GM18520 (cell line): Measurements from ENCODE around the gene PSRC1.
"Not testable (repeated sequence)": the region's sequence is repeated elsewhere in the genome, so short reads cannot be mapped to it uniquely, and the experiment has no call there.

Source experiments
- ATAC-seq: cut with Tn5 transposase; IDR thresholded peaks from one replicate; pipeline ENCODE4 v1.9.1; 2021; ENCODE audit not compliant: unreplicated experiment

Gene PSRC1

DNA sequence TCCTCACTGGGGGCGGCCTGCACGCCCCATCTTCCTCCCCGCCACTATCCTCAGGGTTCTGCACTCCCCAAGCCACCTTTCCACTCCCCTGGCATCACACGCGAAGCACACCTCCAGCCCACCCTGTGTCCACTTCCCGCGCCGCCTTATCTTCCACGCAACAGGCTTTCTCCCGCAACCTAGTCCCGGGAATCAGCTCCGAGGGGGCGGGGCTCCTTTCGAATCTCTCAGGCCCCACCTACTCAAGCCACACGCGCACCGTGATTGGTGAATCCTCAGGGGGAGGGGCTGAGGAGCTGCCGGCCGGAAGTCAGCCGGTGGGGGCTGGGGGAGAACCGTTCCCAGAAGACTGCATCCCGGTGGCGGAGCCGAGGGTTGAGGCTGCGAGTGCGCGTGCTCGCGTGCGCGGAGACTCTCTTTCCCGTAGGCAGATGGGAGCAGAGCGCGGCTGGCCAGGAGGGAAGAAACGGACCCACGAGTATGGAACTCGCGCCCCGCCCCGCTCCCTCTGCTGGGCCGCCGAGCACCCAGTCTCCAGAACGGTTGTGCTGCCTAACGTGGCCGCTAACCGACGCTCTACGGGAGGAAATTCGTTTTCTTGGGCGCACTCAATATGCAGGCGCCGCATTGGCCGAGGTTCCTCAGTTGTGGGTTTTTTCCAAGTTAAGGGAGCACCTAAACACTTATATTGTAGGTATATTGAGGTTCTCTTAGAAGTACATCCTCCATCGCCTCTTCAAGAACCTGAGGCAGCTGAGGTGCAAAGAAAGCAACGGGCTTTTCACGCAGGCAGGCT lies at the start of gene PSRC1:
PSRC1 (minus strand) TSS at position 194 of the 796 bp plus-strand sequence.
- ATAC-seq, result peak; percentile 84

DNA sequence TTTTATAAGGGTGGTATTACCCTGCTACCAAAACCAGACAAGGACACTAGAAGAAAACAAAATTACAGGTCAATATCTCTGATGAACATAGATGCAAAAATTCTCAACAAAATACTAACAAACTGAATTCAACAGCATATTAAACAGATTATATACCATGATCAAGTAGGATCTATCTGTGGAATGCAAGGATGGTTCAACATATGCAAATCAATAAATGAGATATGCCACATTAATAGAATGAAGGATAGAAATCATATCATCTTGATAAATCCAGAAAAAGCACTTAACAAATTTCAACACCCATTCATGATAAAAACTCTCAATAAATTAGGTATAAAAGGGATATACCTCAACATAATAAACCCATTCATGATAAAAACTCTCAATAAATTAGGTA lies 48.2 kb upstream of the PSRC1 start:
- ATAC-seq, result no peak

DNA sequence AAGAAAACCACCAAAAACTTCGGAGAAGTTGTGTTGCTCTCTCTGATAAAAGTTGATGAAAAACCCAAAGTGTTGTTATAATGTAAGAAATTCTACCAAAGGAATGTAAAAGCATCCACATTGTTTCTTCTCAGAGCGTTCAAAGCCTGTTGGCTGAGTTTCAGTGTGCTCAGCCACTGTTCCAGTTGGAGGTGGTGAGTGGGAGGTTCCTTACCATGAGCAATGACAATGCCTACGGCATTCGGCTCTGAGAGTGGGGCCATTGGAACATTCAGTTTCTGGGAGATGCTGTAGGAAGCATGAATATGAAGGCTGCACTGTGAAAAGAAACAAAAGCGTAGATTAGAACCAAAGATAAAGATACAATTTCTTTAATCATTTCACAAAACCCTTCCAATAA lies 44.3 kb upstream of the PSRC1 start:
- ATAC-seq, result no peak

GRCh38 chr1:109322974-109323373 lies 40.0 kb upstream of the PSRC1 start:
- ATAC-seq, result no peak

DNA sequence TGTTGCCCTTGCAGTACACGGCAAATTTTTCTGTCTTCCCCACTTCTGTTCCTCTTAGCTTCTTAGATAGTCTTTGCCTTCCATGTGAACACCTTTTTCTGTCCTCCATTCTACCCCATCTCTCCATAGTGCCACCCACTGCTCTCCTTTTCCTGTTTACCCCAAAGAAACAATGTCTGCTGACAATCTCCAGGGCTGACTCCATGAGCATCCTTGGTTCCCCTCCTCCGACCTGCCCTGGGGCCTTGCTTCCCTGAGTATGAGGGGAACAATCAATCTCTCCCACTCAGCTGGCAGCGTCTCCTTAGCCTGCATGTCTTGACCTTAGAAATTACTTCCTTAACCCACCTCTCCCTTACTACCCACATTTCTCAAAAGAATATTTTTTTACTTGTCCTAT lies 36.2 kb upstream of the PSRC1 start:
- ATAC-seq, result no peak

GRCh38 chr1:109316506-109316905 lies 33.6 kb upstream of the PSRC1 start:
- no peak for ATAC-seq

DNA sequence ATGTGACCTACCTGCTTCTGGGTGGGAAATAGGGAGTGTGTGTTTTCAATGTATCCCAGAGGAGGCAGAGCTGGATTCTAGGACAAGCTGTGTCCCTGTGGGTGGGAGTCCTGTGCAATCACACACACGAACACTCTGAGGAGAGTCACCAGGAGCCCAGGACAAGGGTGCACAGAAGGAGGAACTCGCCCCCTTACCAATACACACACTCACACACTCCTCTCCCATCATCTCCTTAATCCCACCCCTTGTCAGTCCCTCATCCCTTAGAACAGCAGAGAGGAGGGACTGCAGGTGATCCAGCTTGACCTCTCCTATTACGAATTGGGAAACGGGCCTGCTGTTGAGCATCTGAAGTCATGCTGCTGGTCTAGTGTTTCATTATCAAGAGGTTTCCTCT lies 32.3 kb upstream of the PSRC1 start:
- no peak for ATAC-seq

DNA sequence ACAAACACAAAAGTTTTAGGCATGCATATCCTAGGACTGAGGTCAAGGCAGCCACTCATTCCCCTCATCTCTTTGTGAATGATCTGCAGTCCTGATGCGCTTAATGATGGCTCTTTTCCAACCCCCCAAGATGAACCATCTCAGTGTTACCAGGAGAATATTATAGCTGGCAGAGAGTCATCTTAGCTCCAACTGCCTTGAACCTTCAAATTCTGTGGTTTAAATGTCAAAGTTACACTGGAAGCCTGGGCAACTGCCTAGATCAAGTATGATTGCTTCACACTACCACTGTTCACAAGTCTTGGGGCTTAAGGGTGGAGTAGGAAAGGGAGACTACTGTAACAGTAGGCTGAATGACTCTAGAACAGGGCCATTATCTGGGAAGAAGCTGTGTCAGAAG lies 31.9 kb upstream of the PSRC1 start:
- no peak for ATAC-seq

GRCh38 chr1:109312978-109313775 lies 30.2 kb upstream of the PSRC1 start:
- no peak for ATAC-seq

GRCh38 chr1:109312246-109312645 lies 29.3 kb upstream of the PSRC1 start:
- no peak for ATAC-seq

- ATAC-seq, result no peak
Observed at GRCh38 chr1:109309347-109309746, 26.4 kb upstream of the PSRC1 start.

DNA sequence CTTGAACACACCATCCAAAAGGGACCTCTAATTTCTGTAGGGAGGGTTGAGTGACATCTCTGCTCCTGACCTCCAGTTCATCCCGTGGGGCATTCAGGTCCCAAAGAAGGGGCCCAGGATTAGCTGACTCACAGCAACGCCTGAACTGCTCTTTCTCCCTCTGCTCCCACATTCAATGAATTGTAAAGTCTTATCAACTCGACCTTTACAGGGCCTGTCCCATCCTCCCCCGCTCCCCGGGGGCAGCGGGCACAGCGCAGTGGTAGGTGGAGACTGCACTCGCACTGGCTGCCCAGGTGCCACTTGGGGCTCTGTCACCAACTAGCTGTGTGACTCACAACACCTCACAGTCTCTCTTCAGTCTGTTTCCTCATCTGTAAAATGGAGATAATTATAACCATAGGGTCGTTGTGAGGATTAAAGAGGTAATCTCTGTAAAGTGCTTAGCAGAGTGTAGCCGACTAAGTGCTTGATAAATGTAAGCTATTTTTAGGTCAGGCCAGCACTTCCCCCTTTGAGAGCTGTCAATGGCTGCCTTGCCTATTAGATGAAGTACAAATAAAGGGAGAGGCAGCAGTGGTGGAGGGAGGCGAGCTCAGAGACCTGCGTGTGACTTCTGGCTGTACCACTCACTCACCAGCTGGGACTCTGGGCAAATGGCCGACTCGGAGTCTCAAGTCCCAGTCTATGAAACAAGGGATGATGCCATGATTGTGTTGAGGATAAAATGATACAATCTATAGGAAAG lies 24.5 kb upstream of the PSRC1 start:
- no peak for ATAC-seq

GRCh38 chr1:109306832-109307273 lies 23.9 kb upstream of the PSRC1 start, which contains the start of gene MYBPHL:
TSS of gene MYBPHL (minus strand) at chr1:109307011. CDS start at chr1:109306991, 20 bp downstream.
- ATAC-seq, result no peak

GRCh38 chr1:109305991-109306390 lies 23.0 kb upstream of the PSRC1 start:
- not testable (repeated sequence) for ATAC-seq

DNA sequence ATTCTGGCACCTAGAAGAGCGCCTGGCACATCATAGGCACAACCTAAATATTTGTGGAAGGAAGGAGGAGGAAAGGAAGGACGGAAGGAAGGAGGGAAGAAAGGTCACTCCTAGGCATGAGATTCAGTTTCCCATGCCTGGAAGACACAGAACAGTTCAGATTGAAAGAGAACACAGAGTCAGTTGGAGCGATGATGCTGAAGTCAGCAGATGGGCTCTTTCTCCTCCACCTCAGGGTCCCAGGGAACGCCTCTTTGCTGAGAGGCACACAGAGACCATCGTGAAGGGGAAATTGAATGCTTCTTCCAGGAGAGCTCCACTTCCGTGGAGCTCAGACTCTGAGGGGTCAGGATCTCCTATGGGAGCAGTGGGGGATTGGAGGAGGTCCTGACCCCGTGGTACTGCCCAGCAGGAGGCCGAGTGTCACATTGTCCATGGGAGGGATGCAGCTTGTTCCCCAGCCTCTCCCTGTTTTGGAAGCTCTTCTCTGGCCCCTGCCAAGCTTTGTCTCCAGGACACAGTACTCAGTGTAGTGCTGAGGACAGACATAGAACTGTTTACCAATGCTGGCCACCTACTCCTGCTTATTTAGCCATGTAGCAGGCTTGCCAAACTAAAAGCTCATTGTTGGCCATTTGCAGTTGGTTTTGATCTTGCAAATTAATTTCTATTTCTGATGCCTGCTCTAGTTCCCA lies 21.4 kb upstream of the PSRC1 start:
- no peak for ATAC-seq

DNA sequence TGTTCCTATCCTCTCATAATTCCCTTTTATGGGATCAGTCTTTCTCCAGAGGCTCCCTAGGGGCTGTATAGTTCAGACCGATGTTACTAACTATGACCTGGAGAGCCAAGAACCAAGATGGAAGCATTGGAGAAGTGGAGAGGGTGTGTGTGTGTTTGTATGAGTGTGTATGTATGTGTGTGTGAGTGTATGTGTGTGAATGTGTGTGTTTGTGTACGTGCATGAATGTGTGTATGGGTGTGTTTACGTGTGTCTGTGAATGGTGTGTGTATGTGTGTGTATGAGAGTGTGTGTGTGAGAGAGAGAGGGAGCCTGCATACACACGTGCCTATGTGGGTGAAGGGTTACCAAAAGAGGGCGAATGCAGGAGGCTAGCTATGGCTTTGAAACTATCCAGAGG lies 18.9 kb upstream of the PSRC1 start:
- no peak for ATAC-seq

GRCh38 chr1:109300650-109301151 lies 17.8 kb upstream of the PSRC1 start:
- no peak for ATAC-seq

DNA sequence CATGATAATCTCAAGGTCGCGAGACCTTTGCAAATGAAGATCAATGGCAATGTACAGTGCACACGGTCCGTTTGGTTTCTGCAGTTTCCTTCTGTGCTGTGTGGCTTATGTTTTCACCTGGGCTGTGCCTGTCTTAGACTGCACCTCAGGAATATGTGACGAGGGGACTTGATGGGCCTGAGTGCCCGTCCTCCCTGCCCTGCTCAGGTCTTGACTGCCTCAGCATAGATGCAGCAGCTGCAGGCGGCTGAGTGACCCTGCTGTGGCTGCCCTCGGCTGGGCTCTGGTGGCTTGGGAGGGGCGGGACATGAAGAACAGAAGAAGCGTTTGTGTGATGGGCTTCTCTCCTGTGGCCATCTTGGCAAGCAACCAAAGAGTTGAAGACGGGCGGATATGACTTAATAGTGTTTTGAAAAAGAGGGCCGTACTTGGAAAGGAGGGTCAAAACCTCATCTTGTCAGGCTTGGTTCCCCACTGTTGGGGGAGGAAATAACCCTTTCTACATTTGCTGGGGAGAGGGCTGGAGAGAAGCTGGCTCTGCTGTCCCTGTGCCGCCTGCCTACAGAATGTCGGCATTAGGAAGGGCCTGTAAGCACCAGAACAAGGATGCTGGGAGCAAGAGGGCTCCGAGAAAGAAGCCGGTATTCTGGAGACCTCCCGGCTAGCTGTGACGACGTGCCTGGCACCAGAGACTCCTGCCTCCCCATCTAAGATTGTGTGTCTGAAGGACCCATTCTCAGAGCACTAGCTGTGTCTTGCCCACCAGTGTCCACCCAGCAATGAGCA lies 16.8 kb upstream of the PSRC1 start:
- ATAC-seq, result no peak

- no peak for ATAC-seq
Observed at GRCh38 chr1:109298666-109299557, 16.0 kb upstream of the PSRC1 start.
